ENCODE results near the gene SPCS2.

- TF ChIP-seq POLR2A (IDR thresholded peaks at IDR 0.05) (no peak), CTCF (IDR thresholded peaks at IDR 0.05 in 8 of 11, conservative IDR thresholded peaks at IDR 0.05 in 3 of 11) (no peak)
Measured at GRCh38 chr11:75024068-75024449, 75.0 kb downstream of the SPCS2 start.
